Sigmoid colon (tissue), 4 donors: Measurements from ENCODE around the gene DENND6B.

ENCODE experiments used
- CTCF ChIP-seq, 4 experiments: fragments of 450-650 bp in 3 of 4; fragments of 200-600 bp in 1 of 4; IDR thresholded peaks; one replicate each; pipeline ENCODE4 v1.5.1; 2016 to 2019; ENCODE audit warnings: antibody characterized with exemption in 4 of 4, mild to moderate bottlenecking in 3 of 4, moderate library complexity in 2 of 4
- EP300 ChIP-seq, 4 donors: sonication (generic); formaldehyde crosslinking; IDR thresholded peaks; one replicate each; pipeline ENCODE4 v1.6.1; 2017; ENCODE audit warnings: antibody characterized with exemption in 4 of 4

GRCh38 chr22:50318356-50318697 lies 8.5 kb downstream of the DENND6B start:
- TF ChIP-seq CTCF (IDR thresholded peaks at IDR 0.05): no peak
- TF ChIP-seq EP300 (IDR thresholded peaks at IDR 0.05): no peak
